Muscle of back (tissue), 11 donors: ENCODE data around the gene LDB2. TPM values are rescaled to one million over a fixed set of nuclear protein-coding genes. Genes with fewer than 3 reads are reported as not detected.
"Not testable (repeated sequence)": the region's sequence is repeated elsewhere in the genome, so short reads cannot be mapped to it uniquely, and the experiment has no call there.

Experiments
- DNase-seq, 3 donors: peaks; one replicate each; pipeline versions ENCODE4 v3.0.0 to v3.0.0-alpha.2; 2013
- polyA plus RNA-seq, 10 donors: library from polyadenylated mRNA; unstranded; fragments of 120-200 nt; gene quantifications; one replicate each; pipeline ENCODE4 v1.2.1, GENCODE V29; 2013; ENCODE audit not compliant: insufficient read length in 10 of 10

The LDB2 gene
- polyA plus RNA-seq, 10 donors, result 32.1 to 62.9 (median 45.8) TPM

- DNase-seq, result no peak
These were observed 243.3 kb downstream of the LDB2 start for GRCh38 chr4:16655111-16655510.

- peak in 1 of 3 donors; percentile 43 for DNase-seq
These were observed 245.6 kb downstream of the LDB2 start for GRCh38 chr4:16652732-16653305.

GRCh38 chr4:16646459-16646858, 252.0 kb downstream of the LDB2 start:
- DNase-seq, result no peak

- DNase-seq, result no peak
These were observed 254.6 kb downstream of the LDB2 start for GRCh38 chr4:16643893-16644292.

GRCh38 chr4:16642897-16643296, 255.5 kb downstream of the LDB2 start:
- DNase-seq, result no peak

- peak in 1 of 3 donors; percentile 38 for DNase-seq
These were observed 256.5 kb downstream of the LDB2 start for GRCh38 chr4:16641971-16642370.

- peak; percentile 38 to 68 (median 42) for DNase-seq
These were observed 261.4 kb downstream of the LDB2 start for GRCh38 chr4:16636912-16637630.

- DNase-seq, result no peak
These were observed 262.1 kb downstream of the LDB2 start for GRCh38 chr4:16636304-16636703.

GRCh38 chr4:16629274-16629673, 269.2 kb downstream of the LDB2 start:
- not testable (repeated sequence) for DNase-seq

- DNase-seq, result not testable (repeated sequence)
These were observed 269.6 kb downstream of the LDB2 start for GRCh38 chr4:16628835-16629234.

GRCh38 chr4:16627999-16628398, 270.4 kb downstream of the LDB2 start:
- peak in 1 of 3 donors; percentile 85 for DNase-seq

GRCh38 chr4:16626945-16627344, 271.5 kb downstream of the LDB2 start:
- DNase-seq, result peak; percentile 30 to 87 (median 59)

GRCh38 chr4:16622826-16623225, 275.6 kb downstream of the LDB2 start:
- DNase-seq, result peak in 2 of 3 donors; percentile 17 to 64

- DNase-seq, result peak in 1 of 3 donors; percentile 59
These were observed 281.0 kb downstream of the LDB2 start for GRCh38 chr4:16617435-16617834.

GRCh38 chr4:16617011-16617410, 281.4 kb downstream of the LDB2 start:
- DNase-seq, result no peak

GRCh38 chr4:16609170-16609758, 289.2 kb downstream of the LDB2 start:
- DNase-seq, result no peak

GRCh38 chr4:16608611-16609125, 289.8 kb downstream of the LDB2 start:
- DNase-seq, result no peak

GRCh38 chr4:16608123-16608522, 290.3 kb downstream of the LDB2 start:
- peak in 2 of 3 donors; percentile 53 to 74 for DNase-seq

- DNase-seq, result peak in 2 of 3 donors; percentile 16 to 54
These were observed 291.0 kb downstream of the LDB2 start for GRCh38 chr4:16607241-16608066.

- peak; percentile 60 to 85 (median 66) for DNase-seq
These were observed 291.8 kb downstream of the LDB2 start for GRCh38 chr4:16606691-16607090.

GRCh38 chr4:16603178-16603577, 295.3 kb downstream of the LDB2 start:
- DNase-seq, result no peak
